HepG2 (cell line): ENCODE results near the gene UBASH3A. TPM values are rescaled to one million over a fixed set of nuclear protein-coding genes. Genes with fewer than 3 reads are reported as not detected.

Experiments
- ATAC-seq: fragments of 200-7000 bp; cut with Tn5 transposase; 3 replicates; pipeline ENCODE4 v1.9.1; 2020; ENCODE audit warnings: mild to moderate bottlenecking, moderate library complexity
- BruUV-seq: library from RNA; stranded (reverse); fragments of 400-500 nt; replicated peaks from 2 replicates; lab custom pipeline; 2021; lab: Mats Ljungman, UMichigan
- CTCF ChIA-PET: fragments of 300-600 bp; formaldehyde crosslinking; extraction: SDS; loops from one replicate; lab custom pipeline; 2021; ENCODE audit warnings: low total read pairs, inconsistent platforms, low intra/inter-chr PET ratio; lab: Yijun Ruan, JAX
- POLR2A ChIA-PET: fragments of 350-600 bp; sonication (Branson Sonifier 250); formaldehyde crosslinking; loops from one replicate; lab custom pipeline; 2020; ENCODE audit warnings: antibody characterized with exemption, inconsistent platforms; lab: Yijun Ruan, JAX
- DNase-seq: peaks from one replicate; pipeline ENCODE4 v3.0.0-alpha.2; 2015; ENCODE audit warnings: low spot score
- FAIRE-seq: peaks from 3 replicates; lab custom pipeline; 2011; peaks lifted over from hg19 to GRCh38; lab: Jason Lieb, UNC
- H2AFZ ChIP-seq: one replicate; pipeline ENCODE4 v1.6.1; 2011; ENCODE audit warnings: low read length, inconsistent platforms
- H3K27ac ChIP-seq: fragments of 300-600 bp; 3 replicates; pipeline ENCODE4 v1.8.0; 2011; ENCODE audit warnings: mixed run types, mild to moderate bottlenecking, mixed read lengths, low read length, inconsistent platforms; ENCODE audit not compliant: insufficient read depth; ENCODE audit errors: extremely low read length
- H3K27me3 ChIP-seq, 2 experiments: fragments of 200-600 bp in 1 of 2; 2 replicates in 1 of 2; 3 replicates in 1 of 2; pipeline versions ENCODE4 v1.6.0 to v1.8.0; 2011; ENCODE audit warnings: low read length in 2 of 2, mild to moderate bottlenecking in 2 of 2, moderate library complexity in 2 of 2, inconsistent platforms in 1 of 2; ENCODE audit not compliant: insufficient read depth in 2 of 2, control insufficient read depth in 1 of 2
- H3K36me3 ChIP-seq, 2 experiments: fragments of 200-600 bp in 1 of 2; replicated peaks in 1 of 2; 2 replicates in 1 of 2; 3 replicates in 1 of 2; pipeline versions ENCODE4 v1.5.1 to v1.8.0; 2011; ENCODE audit warnings: low read length in 2 of 2, inconsistent platforms in 1 of 2; ENCODE audit not compliant: insufficient read depth in 2 of 2, control insufficient read depth in 1 of 2
- H3K4me1 ChIP-seq: 2 replicates; pipeline ENCODE4 v1.5.1; 2012; ENCODE audit warnings: low read length, inconsistent platforms; ENCODE audit not compliant: insufficient read depth
- H3K4me2 ChIP-seq: 2 replicates; pipeline ENCODE4 v1.6.0; 2011; ENCODE audit warnings: low read depth, low read length, inconsistent platforms
- H3K4me3 ChIP-seq, 3 experiments: fragments of 200-600 bp in 1 of 3; sonication (generic), shearing (Covaris generic) in 1 of 3; replicated peaks in 1 of 3; 2 replicates each; pipeline ENCODE4 v1.5.1; 2011 to 2016; ENCODE audit warnings: low read length in 3 of 3, inconsistent platforms in 2 of 3, low read depth in 2 of 3, mild to moderate bottlenecking in 2 of 3, control low read depth in 1 of 3, mixed read lengths in 1 of 3; ENCODE audit not compliant: insufficient read depth in 1 of 3
- H3K79me2 ChIP-seq: one replicate; pipeline ENCODE4 v1.6.1; 2011; ENCODE audit warnings: low read length, inconsistent platforms; ENCODE audit not compliant: insufficient read depth
- H3K9ac ChIP-seq: 2 replicates; pipeline ENCODE4 v1.6.0; 2011; ENCODE audit warnings: mild to moderate bottlenecking, low read depth, low read length, inconsistent platforms; ENCODE audit not compliant: insufficient read depth
- H3K9me3 ChIP-seq: 2 replicates; pipeline ENCODE4 v1.5.1; 2012; ENCODE audit warnings: mild to moderate bottlenecking, low read length
- H4K20me1 ChIP-seq: 2 replicates; pipeline ENCODE4 v1.6.0; 2011; ENCODE audit warnings: inconsistent platforms, mild to moderate bottlenecking, low read length, moderate library complexity; ENCODE audit not compliant: insufficient read depth
- ATF7-NPFF ChIP-seq: sonication (generic); formaldehyde crosslinking; IDR thresholded peaks from 2 replicates; pipeline ENCODE4 v1.8.1; 2023; ENCODE audit warnings: mild to moderate bottlenecking, low read depth, missing genetic modification reagents, moderate library complexity
- ATM ChIP-seq: fragments of 450-650 bp; IDR thresholded peaks from 2 replicates; pipeline ENCODE4 v1.7.1; 2017; ENCODE audit warnings: mild to moderate bottlenecking, borderline replicate concordance
- DPF2 ChIP-seq: sonication (generic); formaldehyde crosslinking; IDR thresholded peaks from 2 replicates; pipeline ENCODE4 v1.4.0; 2020; ENCODE audit warnings: mild to moderate bottlenecking, low read depth, missing genetic modification reagents, borderline replicate concordance
- HDAC6 ChIP-seq: fragments of 200-600 bp; sonication (generic); IDR thresholded peaks from 2 replicates; pipeline ENCODE4 v1.7.0; 2017; ENCODE audit warnings: mild to moderate bottlenecking, antibody characterized with exemption, low read length, low read depth
- SIX1 ChIP-seq: sonication (generic); formaldehyde crosslinking; IDR thresholded peaks from 2 replicates; pipeline ENCODE4 v1.4.0; 2020; ENCODE audit warnings: missing genetic modification reagents, borderline replicate concordance
- SMAD9 ChIP-seq: sonication (generic); formaldehyde crosslinking; IDR thresholded peaks from 2 replicates; pipeline ENCODE4 v1.5.1; 2020; ENCODE audit warnings: mild to moderate bottlenecking, missing genetic modification reagents
- SRSF1 ChIP-seq: fragments of 200-400 bp; formaldehyde crosslinking; optimal IDR thresholded peaks from 2 replicates; pipeline ENCODE3; 2017; ENCODE audit warnings: mild to moderate bottlenecking, low read depth, low read length, moderate library complexity
- ZKSCAN1 ChIP-seq: fragments of 150-350 bp; IDR thresholded peaks from 2 replicates; pipeline ENCODE4 v1.6.1; 2014; ENCODE audit warnings: low read length
- whole genome bisulfite sequencing: methylation state at CpG from one replicate; pipeline ENCODE4 v1.1.6; 2017; ENCODE audit warnings: low lambda C conversion rate; 5-methylcytosine and 5-hydroxymethylcytosine counted together
- in situ Hi-C: cut with HindIII; loops from 2 replicates; pipeline ENCODE4 v1.10.0; 2017; ENCODE audit warnings: low pct_unique_long_range_greater_than_20kb; ENCODE audit not compliant: extremely low pct_ligation_motif_present
- intact Hi-C: fragments of 100-400 bp; cut with micrococcal nuclease; formaldehyde crosslinking; loops from one replicate; pipeline ENCODE4 v1.10.0; 2022; ENCODE audit not compliant: unreplicated experiment
- polyA plus RNA-seq, 8 experiments: library from polyadenylated mRNA; depleted of rRNA in 3 of 8; stranded (reverse) in 7 of 8; unstranded in 1 of 8; fragments of >200 nt; fragmentation: Illumina TruSeq in 4 of 8; extraction: Trizol in 4 of 8; gene quantifications; 2 replicates each; pipeline versions ENCODE4 v1.2.1 to v1.2.3, GENCODE V29; 2011 to 2016; ENCODE audit warnings: low read depth in 4 of 8, missing spikeins in 1 of 8, mixed read lengths in 1 of 8; ENCODE audit not compliant: insufficient read depth in 1 of 8
- total RNA-seq, 5 experiments: library from RNA; depleted of rRNA; stranded (reverse); fragments of >200 nt; fragmentation: Illumina TruSeq; extraction: Trizol; gene quantifications; 2 replicates each; pipeline ENCODE4 v1.2.3, GENCODE V29; 2016; ENCODE audit warnings: low read depth in 1 of 5
- TF ChIP-seq, protein P1 (sequence below): sonication (generic); formaldehyde crosslinking; IDR thresholded peaks from 2 replicates; pipeline ENCODE4 v1.5.0; 2020; ENCODE audit warnings: mild to moderate bottlenecking, missing genetic modification reagents, borderline replicate concordance
- TF ChIP-seq, protein P2 (sequence below): sonication (generic); formaldehyde crosslinking; IDR thresholded peaks from 2 replicates; pipeline ENCODE4 v1.5.0; 2020; ENCODE audit warnings: mild to moderate bottlenecking, missing genetic modification reagents
- TF ChIP-seq, protein P3 (sequence below): sonication (generic); formaldehyde crosslinking; IDR thresholded peaks from 2 replicates; pipeline ENCODE4 v1.4.0; 2020; ENCODE audit warnings: missing genetic modification reagents, low read depth, mild to moderate bottlenecking, borderline replicate concordance
- TF ChIP-seq, protein P4 (sequence below): IDR thresholded peaks from 2 replicates; pipeline ENCODE4 v1.6.1; 2016; ENCODE audit warnings: missing biosample characterization, missing genetic modification reagents, low read depth

Gene UBASH3A
- total and polyA plus RNA-seq, 2 of the 13 experiments (the other 11 are each of a cell fraction or from before 2014, with no cell fraction given): not detected

DNA sequence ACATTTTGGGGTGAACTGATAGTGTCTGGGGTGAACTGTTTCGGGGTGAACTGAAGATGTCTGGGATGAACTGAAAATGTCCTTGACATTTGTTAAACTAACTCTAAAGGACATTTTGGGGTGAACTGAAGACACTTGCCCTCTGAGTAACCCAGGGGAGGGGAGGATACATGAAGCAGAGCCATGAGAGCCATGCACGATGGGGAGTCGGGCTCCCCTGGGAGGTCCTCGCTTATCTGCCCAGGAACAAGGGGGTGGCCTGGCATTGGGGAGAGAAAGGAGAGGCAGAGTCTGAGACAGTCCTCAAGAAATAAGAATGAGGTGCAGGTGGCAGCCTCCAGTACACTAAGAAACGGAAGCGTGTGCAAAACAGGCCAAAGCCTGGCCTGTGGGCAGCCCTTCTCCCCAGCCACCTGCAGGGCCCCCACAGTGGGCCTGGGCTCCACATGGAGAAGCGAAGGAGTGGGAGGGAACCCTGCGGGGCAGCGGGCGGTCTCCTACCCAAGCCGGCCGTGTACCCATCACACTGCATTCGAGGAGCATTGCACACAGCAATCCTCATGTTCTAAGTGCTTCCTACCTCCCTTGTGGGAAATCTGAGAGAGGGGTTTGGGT, 68.1 kb downstream of the UBASH3A start (continued):
- TF ChIP-seq, protein P1, sequence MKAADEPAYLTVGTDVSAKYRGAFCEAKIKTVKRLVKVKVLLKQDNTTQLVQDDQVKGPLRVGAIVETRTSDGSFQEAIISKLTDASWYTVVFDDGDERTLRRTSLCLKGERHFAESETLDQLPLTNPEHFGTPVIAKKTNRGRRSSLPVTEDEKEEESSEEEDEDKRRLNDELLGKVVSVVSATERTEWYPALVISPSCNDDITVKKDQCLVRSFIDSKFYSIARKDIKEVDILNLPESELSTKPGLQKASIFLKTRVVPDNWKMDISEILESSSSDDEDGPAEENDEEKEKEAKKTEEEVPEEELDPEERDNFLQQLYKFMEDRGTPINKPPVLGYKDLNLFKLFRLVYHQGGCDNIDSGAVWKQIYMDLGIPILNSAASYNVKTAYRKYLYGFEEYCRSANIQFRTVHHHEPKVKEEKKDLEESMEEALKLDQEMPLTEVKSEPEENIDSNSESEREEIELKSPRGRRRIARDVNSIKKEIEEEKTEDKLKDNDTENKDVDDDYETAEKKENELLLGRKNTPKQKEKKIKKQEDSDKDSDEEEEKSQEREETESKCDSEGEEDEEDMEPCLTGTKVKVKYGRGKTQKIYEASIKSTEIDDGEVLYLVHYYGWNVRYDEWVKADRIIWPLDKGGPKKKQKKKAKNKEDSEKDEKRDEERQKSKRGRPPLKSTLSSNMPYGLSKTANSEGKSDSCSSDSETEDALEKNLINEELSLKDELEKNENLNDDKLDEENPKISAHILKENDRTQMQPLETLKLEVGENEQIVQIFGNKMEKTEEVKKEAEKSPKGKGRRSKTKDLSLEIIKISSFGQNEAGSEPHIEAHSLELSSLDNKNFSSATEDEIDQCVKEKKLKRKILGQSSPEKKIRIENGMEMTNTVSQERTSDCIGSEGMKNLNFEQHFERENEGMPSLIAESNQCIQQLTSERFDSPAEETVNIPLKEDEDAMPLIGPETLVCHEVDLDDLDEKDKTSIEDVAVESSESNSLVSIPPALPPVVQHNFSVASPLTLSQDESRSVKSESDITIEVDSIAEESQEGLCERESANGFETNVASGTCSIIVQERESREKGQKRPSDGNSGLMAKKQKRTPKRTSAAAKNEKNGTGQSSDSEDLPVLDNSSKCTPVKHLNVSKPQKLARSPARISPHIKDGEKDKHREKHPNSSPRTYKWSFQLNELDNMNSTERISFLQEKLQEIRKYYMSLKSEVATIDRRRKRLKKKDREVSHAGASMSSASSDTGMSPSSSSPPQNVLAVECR (CRISPR knock-in tag): no peak
- TF ChIP-seq, all 625 proteins: peak for 0

DNA sequence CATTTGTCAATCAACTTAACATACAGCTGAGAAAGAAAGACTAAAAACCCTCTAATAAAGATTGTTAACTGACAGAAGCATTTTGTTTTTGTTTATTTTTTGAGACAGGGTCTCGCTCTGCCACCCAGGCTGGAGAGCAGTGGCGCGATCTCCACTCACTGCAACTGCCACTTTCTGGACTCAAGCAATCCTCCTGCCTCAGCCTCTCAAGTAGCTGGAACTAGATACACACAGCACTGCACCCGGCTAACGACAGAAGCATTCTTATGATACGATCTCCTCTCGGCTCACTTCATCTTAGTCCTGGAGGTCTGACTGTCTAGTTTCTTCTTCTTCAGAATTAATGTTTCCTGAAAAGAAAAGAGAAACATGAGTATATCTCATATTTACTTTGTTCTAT, 68.8 kb downstream of the UBASH3A start:
- ChIA-PET CTCF (no interaction called here), POLR2A (no interaction called here)
- no peaks in the 10 kb centered on the region for H3K36me3 ChIP-seq
- no peak overlapping the region for H2AFZ ChIP-seq
- no peak overlapping the region for H3K4me3 ChIP-seq
- no peaks in the 10 kb centered on the region for H4K20me1 ChIP-seq
- no peaks in the 10 kb centered on the region for H3K79me2 ChIP-seq
- in situ Hi-C loops (no loop called here), intact Hi-C loops (no loop called here)
- no peak overlapping the region for H3K27ac ChIP-seq
- 51% methylated on average over 7 of the region's 7 CpGs for WGBS
- no peaks in the 10 kb centered on the region for H3K9me3 ChIP-seq
- DNase-seq (no peak), ATAC-seq (no peak), FAIRE-seq (no peak)
- H3K27me3 ChIP-seq: no peaks in the 10 kb centered on the region
- no peak overlapping the region for H3K4me2 ChIP-seq
- no peak overlapping the region for H3K9ac ChIP-seq
- BruUV-seq: no TSS peak
- H3K4me1 ChIP-seq: peaks cover 23% of the 10 kb centered on the region
- TF ChIP-seq, protein P2, sequence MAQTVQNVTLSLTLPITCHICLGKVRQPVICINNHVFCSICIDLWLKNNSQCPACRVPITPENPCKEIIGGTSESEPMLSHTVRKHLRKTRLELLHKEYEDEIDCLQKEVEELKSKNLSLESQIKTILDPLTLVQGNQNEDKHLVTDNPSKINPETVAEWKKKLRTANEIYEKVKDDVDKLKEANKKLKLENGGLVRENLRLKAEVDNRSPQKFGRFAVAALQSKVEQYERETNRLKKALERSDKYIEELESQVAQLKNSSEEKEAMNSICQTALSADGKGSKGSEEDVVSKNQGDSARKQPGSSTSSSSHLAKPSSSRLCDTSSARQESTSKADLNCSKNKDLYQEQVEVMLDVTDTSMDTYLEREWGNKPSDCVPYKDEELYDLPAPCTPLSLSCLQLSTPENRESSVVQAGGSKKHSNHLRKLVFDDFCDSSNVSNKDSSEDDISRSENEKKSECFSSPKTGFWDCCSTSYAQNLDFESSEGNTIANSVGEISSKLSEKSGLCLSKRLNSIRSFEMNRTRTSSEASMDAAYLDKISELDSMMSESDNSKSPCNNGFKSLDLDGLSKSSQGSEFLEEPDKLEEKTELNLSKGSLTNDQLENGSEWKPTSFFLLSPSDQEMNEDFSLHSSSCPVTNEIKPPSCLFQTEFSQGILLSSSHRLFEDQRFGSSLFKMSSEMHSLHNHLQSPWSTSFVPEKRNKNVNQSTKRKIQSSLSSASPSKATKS (CRISPR knock-in tag): no peak
- TF ChIP-seq HDAC6: no peak
- no peak for TF ChIP-seq ATM
- no peak for TF ChIP-seq SMAD9 (CRISPR knock-in tag)
- no peak for TF ChIP-seq ATF7-NPFF (CRISPR knock-in tag)
- TF ChIP-seq ZKSCAN1: no peak
- no peak for TF ChIP-seq SRSF1
- no peak for TF ChIP-seq DPF2 (CRISPR knock-in tag)
- TF ChIP-seq, protein P3, sequence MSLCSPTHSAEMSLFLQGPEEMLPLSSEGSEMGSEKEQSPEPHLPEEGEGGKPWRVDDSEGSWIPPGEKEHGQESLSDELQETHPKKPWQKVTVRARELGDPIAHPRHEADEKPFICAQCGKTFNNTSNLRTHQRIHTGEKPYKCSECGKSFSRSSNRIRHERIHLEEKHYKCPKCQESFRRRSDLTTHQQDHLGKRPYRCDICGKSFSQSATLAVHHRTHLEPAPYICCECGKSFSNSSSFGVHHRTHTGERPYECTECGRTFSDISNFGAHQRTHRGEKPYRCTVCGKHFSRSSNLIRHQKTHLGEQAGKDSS (CRISPR knock-in tag): no peak
- TF ChIP-seq, protein P4, sequence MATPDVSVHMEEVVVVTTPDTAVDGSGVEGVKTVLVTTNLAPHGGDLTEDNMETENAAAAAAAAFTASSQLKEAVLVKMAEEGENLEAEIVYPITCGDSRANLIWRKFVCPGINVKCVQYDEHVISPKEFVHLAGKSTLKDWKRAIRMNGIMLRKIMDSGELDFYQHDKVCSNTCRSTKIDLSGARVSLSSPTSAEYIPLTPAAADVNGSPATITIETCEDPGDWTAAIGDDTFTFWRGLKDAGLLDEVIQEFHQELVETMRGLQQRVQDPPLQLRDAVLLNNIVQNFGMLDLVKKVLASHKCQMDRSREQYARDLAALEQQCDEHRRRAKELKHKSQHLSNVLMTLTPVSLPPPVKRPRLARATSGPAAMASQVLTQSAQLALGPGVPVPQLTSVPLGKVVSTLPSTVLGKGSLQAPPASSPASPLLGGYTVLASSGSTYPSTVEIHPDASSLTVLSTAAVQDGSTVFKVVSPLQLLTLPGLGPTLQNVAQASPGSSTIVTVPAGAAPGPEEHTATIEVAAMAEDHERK (CRISPR knock-in tag): no peak
- no peak for TF ChIP-seq SIX1
